Stimulated activated CD4-positive, alpha-beta T cell treated with anti-CD3 and anti-CD28 coated beads, Interleukin-15, amount 100 ng/mL, for 1 hour (primary cell): ENCODE data around the gene C1QTNF8.
"Not testable (repeated sequence)": the region's sequence is repeated elsewhere in the genome, so short reads cannot be mapped to it uniquely, and the experiment has no call there.

Source experiments
- DNase-seq, 2 donors: peaks; one replicate each; pipeline ENCODE4 v3.0.0-alpha.2; 2020; ENCODE audit warnings: low read depth in 1 of 2, low spot score in 1 of 2

Gene C1QTNF8

DNA sequence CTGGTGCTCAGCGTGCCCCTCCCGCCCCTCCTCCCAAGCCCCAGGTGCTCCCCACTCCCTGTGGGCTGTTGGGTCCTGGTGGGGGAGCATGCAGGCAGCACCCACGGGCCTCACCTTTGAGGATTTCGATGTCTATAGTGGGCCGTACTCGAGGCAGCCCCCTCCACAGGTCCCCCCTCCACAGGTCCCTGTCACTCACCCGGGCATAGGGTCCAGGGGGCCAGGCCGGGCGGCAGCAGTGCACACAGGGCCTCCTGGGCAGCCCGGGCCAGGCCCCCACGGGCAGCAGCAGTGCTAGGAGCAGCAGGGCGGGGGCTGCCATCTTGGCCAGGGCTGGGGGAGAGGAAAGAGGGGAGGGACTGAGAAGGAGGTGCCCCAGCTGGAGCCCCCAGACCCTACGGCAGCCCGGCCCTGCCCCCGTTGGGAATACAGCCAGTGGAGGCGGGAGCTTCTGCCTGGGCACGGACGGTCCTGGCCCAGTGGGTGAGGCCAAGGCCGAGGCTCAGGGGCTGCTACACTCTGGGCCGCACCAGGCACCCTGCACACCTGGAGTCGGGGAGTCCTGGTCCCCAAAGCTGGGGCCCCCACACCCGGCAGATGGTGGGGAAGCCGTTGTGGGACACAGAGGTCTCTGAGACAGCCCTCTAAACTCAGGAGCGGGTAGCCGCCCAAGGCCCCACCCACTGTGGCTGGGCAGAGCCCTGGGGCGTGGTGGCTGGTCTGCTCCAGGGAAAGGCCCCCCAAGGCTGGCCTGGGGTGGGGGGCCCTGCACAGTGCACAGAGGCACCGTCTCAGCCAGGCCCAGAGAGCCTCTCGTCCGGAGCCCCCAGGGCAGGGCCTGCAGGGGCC, 1.2 kb downstream of the C1QTNF8 start:
- no peak for DNase-seq

DNA sequence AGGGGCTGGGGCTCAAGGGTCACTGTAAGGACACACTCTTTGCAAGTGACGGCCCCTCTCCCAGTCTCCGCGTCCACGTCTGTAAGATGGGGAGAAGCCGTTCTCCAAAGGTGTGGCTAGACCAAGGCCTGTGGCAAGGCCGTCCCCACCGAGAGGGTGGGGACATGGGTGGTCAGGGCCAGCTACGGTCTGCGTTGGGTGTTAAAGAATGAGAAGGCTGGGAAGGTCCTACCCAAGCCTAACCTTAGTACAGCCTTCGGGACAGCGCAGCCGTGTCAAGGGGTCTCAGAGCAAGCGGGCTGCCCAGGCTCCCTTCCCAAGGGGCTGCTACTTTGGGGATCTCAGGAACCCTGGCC, 1.9 kb downstream of the C1QTNF8 start:
- no peak for DNase-seq

DNA sequence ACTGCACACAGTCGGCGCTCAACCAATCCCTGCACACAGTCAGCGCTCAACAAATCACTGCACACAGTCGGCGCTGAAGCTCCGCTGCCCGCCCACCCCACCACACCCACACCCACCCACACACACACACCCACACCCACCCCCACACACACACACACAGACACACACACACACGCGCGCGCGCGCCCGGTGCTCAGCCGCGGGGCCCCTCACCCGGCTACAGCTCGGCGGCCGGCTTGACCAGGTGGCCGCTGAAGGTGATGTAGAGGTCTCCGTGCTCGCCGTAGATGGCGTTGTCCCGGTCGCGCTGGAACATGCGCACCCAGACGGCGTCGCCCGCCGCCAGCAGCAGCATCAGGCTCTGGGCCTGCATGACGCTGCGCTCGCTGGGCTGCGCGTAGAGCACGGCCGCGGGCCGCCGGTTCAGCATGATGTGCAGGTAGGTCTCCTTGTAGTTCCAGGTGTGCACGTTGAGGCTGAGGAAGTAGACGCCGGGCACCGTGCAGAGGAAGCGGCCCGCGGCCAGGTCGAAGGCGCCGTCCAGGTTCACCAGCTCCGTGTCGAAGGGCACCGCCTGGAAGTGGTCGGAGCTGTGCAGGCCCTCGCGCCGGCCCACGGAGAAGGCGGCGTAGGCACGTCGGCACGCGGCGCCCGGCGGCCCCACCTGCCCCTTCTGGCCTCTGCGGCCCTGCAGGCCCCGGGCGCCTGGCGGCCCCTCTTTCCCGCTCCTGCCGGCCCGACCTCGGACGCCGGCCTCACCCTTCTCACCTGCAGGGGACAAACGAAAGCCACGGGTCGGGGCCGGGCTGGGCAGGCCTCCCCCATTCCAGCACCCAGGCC, 2.5 kb downstream of the C1QTNF8 start:
- no peak for DNase-seq

DNA sequence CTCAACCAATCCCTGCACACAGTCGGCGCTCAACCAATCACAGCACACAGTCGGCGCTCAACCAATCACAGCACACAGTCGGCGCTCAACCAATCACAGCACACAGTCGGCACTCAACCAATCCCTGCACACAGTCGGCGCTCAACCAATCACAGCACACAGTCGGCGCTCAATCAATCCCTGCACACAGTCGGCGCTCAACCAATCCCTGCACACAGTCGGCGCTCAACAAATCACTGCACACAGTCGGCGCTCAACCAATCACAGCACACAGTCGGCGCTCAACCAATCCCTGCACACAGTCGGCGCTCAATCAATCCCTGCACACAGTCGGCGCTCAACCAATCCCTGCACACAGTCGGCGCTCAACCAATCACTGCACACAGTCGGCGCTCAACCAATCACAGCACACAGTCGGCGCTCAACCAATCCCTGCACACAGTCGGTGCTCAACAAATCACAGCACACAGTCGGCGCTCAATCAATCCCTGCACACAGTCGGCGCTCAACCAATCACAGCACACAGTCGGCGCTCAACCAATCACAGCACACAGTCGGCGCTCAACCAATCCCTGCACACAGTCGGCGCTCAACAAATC, 3.3 kb downstream of the C1QTNF8 start:
- DNase-seq, result not testable (repeated sequence)

GRCh38 chr16:1091992-1092552, 4.0 kb downstream of the C1QTNF8 start:
- DNase-seq, result no peak

GRCh38 chr16:1090620-1091587, 5.1 kb downstream of the C1QTNF8 start:
- DNase-seq, result no peak

- no peak for DNase-seq
Observed at GRCh38 chr16:1089822-1090619, 6.0 kb downstream of the C1QTNF8 start.

GRCh38 chr16:1089439-1089821, 6.6 kb downstream of the C1QTNF8 start:
- DNase-seq, result no peak

GRCh38 chr16:1088295-1089170, 7.5 kb downstream of the C1QTNF8 start:
- no peak for DNase-seq

DNA sequence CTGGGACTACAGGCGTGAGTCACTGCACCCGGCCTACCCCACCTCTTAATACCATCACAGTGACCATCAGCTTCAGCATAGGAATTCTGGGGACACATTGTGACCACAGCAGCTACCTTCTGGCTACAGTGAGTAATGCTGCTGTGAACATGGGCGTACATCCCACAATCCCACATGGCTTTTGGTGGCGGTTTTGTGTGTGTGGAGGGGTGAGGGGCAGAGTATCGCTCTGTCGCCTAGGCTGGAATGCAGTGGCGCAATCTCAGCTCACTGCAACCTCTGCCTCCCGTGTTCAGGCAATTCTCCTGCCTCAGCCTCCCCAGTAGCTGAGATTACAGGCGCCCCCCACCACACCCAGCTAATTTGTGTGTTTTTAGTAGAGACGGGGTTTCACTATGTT, 9.6 kb downstream of the C1QTNF8 start:
- not testable (repeated sequence) for DNase-seq

DNA sequence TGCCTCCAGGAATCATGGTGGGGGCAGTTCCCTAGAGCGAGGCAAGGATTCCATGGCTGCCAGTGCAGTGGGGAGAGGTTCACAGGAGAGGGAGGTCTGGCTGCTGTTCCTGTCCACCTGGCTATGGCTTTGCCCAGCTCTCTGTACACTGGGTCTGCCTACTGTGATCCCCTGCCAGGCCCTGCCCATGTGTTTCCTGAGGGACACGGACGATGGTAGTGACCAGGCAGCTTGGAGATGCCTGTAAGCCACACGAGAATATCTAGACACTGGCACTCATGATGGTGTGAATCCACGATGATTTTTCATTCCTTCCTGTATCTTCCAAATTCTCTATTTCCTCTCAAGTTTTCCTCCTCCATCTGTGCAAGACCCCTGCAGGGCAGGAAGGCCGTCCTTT, 11.1 kb downstream of the C1QTNF8 start:
- DNase-seq, result no peak

DNA sequence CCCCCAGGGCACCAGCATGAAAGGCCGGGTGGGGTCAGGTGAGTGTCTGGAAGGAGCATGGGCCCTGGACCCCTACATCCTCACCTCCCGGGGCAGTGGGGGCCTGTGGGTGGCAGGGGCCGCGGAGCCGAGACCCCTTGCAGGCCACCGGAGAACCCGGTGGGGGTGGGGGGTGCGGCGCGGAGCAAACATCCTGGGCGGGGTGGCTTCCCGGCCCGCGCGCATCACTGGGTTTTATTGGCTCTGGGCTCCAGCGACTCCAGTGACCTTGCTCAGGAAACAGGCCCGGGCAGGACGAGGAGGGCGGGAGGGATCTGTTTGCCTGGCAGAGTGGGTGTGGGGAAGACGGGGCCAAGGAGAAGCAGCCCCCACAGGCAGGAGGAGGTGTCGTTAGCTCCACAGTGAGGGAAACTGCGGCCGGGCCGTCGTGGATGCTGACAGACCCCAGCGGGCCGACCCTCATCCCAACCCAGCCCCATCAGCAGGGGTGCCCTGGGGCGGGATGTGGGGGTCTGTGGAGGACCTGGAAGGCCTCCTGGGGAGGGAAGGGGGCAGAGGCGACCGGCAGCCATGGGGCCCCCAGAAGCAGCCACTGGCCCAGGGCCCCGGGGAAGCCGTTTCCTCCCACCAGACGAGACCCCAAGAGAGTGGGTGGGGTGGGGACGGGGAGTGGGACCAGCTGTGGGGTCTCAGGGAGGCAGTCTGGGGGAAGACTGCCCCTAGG, 12.9 kb downstream of the C1QTNF8 start:
- no peak for DNase-seq

- DNase-seq, result no peak
Observed at GRCh38 chr16:1082266-1082951, 13.6 kb downstream of the C1QTNF8 start.

- no peak for DNase-seq
Observed at GRCh38 chr16:1081734-1082265, 14.2 kb downstream of the C1QTNF8 start.

GRCh38 chr16:1080801-1081733, 15.0 kb downstream of the C1QTNF8 start:
- no peak for DNase-seq
